Measurements from ENCODE around the gene RGS6.

GRCh38 chr14:72610831-72611200 is 678.6 kb downstream of the RGS6 start:
- TF ChIP-seq GATA2 (IDR thresholded peaks at IDR 0.05; ENCODE audit: low read depth, low read length) (no peak), GATA3 (IDR thresholded peaks at IDR 0.05; ENCODE audit: low read depth, low read length) (no peak)
